COLO829 (cell line): ENCODE results near the gene JCHAIN.
A peak's percentile ranks its signal among the peaks of the same experiment; 100 is the strongest.
"Not testable (repeated sequence)": the region's sequence is repeated elsewhere in the genome, so short reads cannot be mapped to it uniquely, and the experiment has no call there.

Experiments used
- DNase-seq: peaks from one replicate; pipeline ENCODE4 v3.0.0; 2012; ENCODE audit warnings: low spot score

JCHAIN gene

GRCh38 chr4:70688795-70689231, 22.5 kb upstream of the JCHAIN start:
- no peak for DNase-seq

DNA sequence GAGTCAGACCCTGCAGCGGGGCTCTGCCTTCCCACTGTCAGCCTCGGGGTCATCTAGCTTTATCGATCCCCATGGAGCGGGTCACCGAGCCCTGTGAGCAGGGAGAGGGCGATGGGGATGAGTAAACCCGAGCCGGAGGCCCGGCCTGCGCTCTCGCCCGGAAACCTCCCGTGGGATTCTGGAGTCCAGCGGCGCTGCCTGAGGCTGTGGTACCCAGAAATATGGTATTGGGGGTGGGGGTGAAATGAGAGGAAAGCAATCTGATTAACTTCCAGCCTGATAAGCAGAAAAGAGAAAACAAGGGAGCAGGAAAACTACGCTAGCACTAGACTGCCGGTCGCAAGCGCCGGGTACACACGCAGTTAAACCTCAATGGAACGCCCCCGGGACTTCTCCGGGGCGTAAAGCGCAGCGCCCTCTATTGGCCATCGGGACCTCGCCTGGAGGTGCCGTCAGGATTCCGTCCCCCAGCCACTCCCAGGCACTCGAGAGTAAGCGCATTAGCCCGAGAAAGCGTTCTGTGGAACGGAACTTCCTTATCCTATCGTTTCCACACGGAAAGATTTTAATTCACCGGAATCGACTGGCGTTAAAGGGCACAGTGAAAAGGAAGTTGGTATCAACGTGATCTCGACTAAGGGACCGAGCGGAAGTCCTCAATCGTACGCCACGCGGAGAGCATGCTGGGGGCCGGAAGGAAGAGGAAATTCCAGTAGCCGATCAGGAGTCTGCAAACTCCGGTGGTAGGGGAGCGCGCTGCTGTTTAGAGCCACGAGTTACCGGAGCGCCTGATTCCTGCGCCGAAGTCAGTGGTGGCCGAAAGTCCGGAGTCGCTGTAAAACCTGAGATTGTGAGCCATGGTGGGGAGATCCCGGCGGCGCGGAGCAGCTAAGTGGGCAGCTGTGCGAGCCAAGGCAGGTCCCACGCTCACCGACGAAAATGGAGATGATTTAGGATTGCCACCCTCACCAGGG, 21.8 kb upstream of the JCHAIN start, which contains the start of gene UTP3:
Gene UTP3, plus strand, starts transcription at position 712 of the 974 bp plus-strand sequence. Its CDS starts 146 bp downstream, at position 858.
- DNase-seq = peak; percentile 97

GRCh38 chr4:70687392-70687791, 21.1 kb upstream of the JCHAIN start:
- DNase-seq = no peak

DNA sequence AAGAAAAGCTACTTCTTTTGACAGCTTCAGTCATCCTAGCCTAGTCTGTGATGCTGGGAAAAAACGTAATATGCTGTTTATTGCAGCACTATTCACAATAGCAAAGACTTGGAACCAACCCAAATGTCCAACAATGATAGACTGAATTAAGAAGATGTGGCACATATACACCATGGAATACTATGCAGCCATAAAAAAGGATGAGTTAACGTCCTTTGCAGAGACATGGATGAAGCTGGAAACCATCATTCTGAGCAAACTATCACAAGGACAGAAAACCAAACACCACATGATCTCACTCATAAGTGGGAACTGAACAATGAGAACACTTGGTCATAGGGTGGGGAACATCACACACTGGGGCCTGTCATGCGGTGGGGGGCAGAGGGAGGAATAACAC, 15.8 kb upstream of the JCHAIN start:
- not testable (repeated sequence) for DNase-seq

DNA sequence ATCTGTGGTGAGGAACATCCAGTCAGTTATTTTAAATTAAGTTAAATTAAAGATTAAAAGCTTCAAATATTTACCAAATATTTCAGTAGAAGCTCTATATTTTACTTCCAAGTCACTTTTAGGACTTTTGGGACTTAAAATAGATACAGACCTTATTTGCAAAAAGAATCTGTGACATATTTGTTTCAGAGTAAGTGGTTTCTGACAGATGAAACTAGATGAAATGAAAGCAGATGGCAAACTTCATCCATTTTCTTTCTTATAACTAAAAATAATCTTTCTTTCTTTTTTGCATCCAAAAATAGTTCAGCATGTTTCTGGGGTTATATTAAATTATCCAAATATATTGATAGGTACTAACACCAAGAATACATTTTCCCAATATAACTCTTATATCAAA, 15.4 kb upstream of the JCHAIN start:
- no peak for DNase-seq

DNA sequence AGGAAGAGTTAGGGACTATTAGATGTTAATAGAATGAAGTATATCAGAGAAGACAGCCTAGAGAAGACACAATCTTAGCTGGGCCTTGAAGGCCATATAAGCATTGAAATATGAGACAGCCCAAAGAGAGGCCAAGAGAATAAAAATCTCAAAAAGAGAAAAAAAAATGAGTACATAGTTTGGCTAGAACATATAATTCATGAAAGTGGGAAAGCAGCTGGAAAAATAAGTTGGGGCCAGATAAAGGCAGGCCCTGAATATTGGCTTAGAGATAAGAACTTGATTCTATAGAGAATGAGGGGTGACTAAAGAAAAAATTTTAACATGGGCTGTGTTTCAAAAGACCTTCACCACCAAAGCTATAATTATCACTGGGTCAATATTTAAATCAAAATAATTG, 14.6 kb upstream of the JCHAIN start:
- no peak for DNase-seq

GRCh38 chr4:70678383-70678999, 12.2 kb upstream of the JCHAIN start:
- DNase-seq = no peak

DNA sequence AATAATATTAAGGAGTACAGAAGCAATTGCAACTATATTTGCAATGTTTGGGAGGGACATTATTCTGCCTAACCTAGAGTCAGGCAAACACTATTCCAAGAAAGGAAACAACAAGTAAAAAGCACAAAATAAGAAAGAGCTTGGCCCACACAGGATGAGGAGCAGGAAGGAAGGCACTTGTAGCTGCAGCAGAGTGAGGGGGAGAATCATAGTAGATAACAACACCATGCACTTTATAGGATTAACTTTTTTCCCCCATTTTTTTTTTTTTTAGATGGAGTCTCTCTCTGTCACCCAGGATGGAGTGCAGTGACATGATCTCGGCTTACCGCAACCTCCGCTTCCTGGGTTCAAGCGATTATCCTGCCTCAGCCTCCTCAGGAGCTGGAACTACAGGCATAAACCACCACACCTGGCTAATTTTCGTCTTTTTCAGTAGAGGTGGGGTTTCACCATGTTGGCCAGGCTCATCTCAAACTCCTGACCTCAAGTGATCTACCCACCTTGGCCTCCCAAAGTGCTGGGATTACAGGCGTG, 10.3 kb upstream of the JCHAIN start:
- no peak for DNase-seq

DNA sequence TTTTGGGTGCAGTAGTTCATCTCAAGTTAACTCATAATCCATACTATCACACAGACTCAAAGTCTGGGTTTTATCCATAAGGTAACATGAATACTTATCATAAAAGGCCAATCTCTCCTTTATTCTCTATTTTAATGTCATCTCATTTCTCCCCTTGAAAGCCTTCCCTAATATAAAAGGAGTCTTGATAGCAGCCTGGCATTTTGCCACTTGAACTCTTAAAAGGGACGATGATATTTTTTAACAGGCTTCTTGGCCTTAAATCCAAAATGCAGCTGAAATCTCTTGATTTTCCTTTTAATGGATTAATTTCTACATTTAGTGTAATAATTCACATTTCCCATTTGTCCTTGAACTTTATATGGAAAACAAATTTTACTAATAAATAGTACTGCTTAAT, 8.4 kb upstream of the JCHAIN start:
- DNase-seq = no peak

DNA sequence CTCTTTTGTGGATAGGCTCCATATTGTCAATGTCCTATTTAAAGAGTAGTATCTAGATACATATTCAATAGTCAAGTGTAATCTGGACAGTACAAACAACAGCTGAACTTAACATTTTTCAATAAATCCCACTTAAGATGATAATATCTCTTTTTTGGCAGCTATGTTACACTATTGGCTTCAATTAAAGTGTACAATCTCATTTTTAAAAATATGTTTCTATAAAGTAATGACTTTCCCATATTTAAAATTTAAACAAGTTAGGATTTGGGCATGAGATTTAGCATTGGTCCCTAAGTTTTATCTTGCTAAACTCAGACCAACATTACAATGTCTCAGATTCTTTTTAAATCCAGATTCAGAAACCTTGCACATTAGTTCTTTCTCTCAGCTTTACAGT, 7.9 kb upstream of the JCHAIN start:
- DNase-seq = no peak

GRCh38 chr4:70671091-70671490, 4.8 kb upstream of the JCHAIN start:
- DNase-seq = no peak

- DNase-seq = no peak
Observed at GRCh38 chr4:70670332-70671014, 4.2 kb upstream of the JCHAIN start.

GRCh38 chr4:70667740-70668535, 1.6 kb upstream of the JCHAIN start:
- DNase-seq = no peak

- DNase-seq = not testable (repeated sequence)
Observed at GRCh38 chr4:70661309-70661922, 4.9 kb downstream of the JCHAIN start.

GRCh38 chr4:70660106-70660505, 6.2 kb downstream of the JCHAIN start:
- no peak for DNase-seq

DNA sequence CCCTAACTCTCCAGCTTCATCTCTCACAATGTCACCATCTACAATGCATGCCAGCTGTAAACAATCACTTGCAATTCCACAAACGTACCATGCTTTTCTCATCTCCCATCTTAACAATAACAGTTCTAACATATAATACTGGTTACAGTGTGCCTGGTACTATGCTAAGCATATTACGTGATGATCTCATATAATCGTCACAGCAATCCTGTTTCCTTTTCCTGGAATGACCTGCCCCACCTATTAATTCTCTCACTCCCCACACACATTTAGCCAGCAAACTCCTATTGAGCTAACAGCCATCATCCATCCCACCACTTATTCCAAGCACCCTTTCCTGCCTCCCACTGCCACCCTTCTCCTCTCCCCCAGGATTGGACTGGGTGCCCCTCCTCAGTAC, 7.9 kb downstream of the JCHAIN start:
- no peak for DNase-seq

DNA sequence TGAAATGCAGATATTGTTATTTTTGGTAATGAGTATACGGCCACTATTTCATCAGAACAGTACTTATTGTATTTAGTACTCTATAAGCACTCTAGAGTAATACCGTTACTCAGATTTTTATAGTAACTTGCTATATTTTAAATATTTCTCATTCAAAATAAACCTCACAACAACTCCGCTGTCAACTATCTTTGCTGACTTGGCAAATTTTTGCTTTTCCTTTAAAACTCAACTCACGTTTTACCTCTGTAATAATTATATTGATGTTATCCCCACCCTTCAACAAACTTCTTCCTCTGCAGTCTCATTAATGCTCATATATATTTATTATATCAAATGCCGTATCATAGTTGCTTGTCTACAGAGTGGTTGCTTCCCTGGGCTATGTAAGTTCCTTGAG, 9.0 kb downstream of the JCHAIN start:
- DNase-seq = no peak

- DNase-seq = no peak
Observed at GRCh38 chr4:70654605-70655011, 11.7 kb downstream of the JCHAIN start.

DNA sequence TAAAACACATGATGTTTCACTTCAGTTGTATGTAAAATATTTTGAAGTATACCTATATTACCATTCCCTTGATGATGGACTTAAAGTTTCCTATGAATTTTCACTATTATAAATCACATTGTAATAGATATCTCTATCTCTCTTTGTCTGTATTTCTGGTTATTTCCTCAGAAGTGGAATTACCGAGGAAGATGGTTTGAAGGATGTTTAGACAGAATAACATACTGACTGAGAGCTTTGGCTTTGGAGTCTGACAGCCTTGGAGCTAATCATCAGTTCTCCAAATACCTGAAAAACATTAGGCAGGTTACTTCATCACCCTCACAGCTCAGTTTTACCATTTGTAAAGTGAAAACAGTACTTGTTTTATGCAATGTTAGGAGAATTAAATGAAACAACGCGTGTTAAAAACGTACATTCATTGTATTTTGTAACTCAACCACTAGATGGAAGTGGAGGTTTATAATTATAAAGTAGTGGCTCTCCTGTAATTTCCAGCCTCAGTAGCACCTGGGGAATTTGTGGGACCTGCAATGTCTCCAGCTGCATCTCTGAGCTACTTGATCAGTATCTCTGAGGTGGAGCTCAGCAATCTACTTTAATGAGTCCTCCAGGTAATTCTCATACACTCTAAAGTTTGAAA, 14.3 kb downstream of the JCHAIN start:
- peak; percentile 44 for DNase-seq

GRCh38 chr4:70650741-70651140, 15.6 kb downstream of the JCHAIN start:
- DNase-seq = not testable (repeated sequence)

GRCh38 chr4:70640192-70640591, 26.1 kb downstream of the JCHAIN start:
- no peak for DNase-seq
